Measurements from ENCODE around the gene SLC16A7.

SLC16A7 gene

DNA sequence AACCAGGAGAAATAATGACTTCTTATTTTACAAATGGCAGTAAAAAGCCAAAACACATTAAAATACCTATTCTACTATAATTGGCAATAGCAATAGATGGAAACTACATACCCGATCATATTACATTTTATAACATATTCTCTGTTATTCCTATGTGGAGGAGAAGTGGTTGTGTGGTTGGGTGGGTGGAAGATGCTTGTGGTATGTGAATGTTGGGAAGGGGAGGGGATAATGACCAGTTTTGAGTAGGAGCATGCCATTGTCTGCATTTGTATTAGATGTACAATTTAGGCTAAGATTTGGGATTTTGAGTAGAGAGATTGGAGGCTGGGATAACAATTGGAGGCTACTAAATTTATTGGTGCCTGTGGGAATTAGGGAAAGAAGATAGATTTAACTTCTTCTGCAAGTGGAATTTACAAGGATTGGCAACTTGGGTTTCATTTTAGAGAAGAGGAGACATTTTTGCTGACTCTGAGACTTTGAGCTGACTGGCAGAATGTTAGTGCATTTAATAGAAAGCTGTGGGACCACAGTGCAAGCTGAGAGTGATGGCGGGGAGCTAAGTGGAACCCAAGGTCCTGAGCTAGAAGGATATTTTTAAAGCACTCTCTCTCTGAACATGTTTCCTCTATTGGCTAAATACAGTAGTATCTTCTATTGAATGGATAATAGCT is 65.2 kb downstream of the SLC16A7 start:
- DNase-seq (ENCODE audit: low read depth), result no peak
- TF ChIP-seq, protein P1, sequence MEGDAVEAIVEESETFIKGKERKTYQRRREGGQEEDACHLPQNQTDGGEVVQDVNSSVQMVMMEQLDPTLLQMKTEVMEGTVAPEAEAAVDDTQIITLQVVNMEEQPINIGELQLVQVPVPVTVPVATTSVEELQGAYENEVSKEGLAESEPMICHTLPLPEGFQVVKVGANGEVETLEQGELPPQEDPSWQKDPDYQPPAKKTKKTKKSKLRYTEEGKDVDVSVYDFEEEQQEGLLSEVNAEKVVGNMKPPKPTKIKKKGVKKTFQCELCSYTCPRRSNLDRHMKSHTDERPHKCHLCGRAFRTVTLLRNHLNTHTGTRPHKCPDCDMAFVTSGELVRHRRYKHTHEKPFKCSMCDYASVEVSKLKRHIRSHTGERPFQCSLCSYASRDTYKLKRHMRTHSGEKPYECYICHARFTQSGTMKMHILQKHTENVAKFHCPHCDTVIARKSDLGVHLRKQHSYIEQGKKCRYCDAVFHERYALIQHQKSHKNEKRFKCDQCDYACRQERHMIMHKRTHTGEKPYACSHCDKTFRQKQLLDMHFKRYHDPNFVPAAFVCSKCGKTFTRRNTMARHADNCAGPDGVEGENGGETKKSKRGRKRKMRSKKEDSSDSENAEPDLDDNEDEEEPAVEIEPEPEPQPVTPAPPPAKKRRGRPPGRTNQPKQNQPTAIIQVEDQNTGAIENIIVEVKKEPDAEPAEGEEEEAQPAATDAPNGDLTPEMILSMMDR (conservative IDR thresholded peaks at IDR 0.05; ENCODE audit: low read length), result no peak
- H3K4me3 ChIP-seq (ENCODE audit: low read length), result no peak overlapping the region

DNA sequence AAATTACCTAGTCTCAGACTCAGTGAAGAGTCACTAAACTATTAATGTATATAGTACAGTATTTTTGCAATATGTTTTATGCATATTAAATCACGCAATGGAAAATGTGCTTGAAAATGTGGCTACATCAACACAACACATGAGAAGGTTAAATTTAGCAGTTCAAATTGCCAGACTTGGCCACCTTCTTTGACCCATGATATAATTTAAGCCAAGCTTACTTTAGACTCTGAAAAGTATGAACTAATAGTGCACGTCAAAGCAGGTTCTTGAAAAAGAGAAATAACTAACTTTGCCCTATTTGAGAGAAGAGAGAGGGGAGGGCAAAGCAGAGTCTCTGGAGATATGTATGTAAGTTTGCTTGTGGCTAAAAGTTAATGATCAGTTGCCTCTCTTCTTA is 68.7 kb downstream of the SLC16A7 start:
- TF ChIP-seq, protein P1 (conservative IDR thresholded peaks at IDR 0.05; ENCODE audit: low read length), result no peak
- no peak for DNase-seq (ENCODE audit: low read depth)
- no peak overlapping the region for H3K4me3 ChIP-seq (ENCODE audit: low read length)

DNA sequence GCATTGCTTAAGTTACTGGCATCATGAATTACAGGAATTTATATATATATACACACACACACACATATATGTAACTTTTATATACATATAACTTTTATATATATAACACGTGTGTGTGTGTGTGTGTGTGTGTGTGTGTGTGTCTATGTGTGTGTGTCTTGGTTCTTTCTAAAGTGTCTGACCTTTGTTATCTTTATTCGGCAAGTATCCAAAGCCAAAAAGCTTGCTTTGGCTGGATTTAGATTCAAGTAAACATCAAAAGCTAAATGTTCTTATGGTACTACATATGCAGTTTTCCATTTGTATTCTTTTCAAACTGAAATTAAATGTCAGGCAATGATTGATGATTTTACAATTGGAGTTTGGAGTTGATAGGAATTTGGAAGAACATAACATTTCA is 69.9 kb downstream of the SLC16A7 start:
- DNase-seq (ENCODE audit: low read depth), result no peak
- H3K4me3 ChIP-seq (ENCODE audit: low read length), result no peak overlapping the region
- TF ChIP-seq, protein P1 (conservative IDR thresholded peaks at IDR 0.05; ENCODE audit: low read length), result no peak

DNA sequence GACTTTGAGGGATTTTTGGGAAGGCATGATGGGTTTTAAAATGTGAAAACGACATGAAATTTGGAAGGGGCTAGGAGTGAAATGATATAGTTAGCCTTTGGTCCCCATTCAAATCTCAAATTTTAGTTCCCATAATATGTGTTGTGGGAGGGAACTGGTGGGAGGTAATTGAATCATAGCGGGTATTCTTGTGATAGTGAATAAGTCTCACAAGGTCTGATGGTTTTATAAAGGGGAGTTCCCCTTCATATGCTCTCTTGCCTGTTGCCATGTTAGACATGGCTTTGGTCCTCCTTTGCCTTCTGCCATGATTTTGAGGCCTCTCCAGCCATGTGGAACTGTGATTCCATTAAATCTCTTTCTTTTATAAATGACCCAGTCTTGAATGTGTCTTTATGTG is 72.8 kb downstream of the SLC16A7 start:
- DNase-seq (ENCODE audit: low read depth), result no peak
- H3K4me3 ChIP-seq (ENCODE audit: low read length), result no peak overlapping the region
- TF ChIP-seq, protein P1 (conservative IDR thresholded peaks at IDR 0.05; ENCODE audit: low read length), result no peak

GRCh38 chr12:59672273-59672672 is 76.4 kb downstream of the SLC16A7 start:
- DNase-seq (ENCODE audit: low read depth), result no peak
- H3K4me3 ChIP-seq (ENCODE audit: low read length), result no peak overlapping the region
- TF ChIP-seq, protein P1 (conservative IDR thresholded peaks at IDR 0.05; ENCODE audit: low read length), result no peak

DNA sequence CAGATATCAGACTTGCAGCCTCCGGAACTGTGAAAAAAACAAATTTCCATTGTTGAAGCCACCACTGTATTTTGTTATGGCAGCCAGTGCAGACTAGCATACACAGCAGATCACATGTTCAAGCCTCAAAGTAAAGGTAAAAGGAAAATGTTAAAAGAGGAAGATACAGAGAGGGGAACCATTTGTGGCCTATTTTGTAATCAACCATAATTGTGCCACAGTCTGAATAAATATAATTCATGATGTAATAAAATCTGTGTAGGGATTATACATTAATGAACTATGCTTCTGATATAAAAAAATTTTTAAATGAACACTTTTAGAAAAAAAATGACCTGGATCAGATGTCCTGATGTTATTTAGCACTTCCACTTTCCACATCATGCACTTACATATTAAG is 79.6 kb downstream of the SLC16A7 start:
- TF ChIP-seq, protein P1 (conservative IDR thresholded peaks at IDR 0.05; ENCODE audit: low read length), result no peak
- H3K4me3 ChIP-seq (ENCODE audit: low read length), result no peak overlapping the region
- DNase-seq (ENCODE audit: low read depth), result no peak

GRCh38 chr12:59677857-59678256 is 82.0 kb downstream of the SLC16A7 start:
- TF ChIP-seq, protein P1 (conservative IDR thresholded peaks at IDR 0.05; ENCODE audit: low read length), result no peak
- H3K4me3 ChIP-seq (ENCODE audit: low read length), result no peak overlapping the region
- DNase-seq (ENCODE audit: low read depth), result no peak

All from AG10803 (cell line).